Esophagus (tissue), 2 donors: Measurements from ENCODE around the gene GNA15. TPM values are rescaled to one million over a fixed set of nuclear protein-coding genes. Genes with fewer than 3 reads are reported as not detected.
"Not testable (repeated sequence)": the region's sequence is repeated elsewhere in the genome, so short reads cannot be mapped to it uniquely, and the experiment has no call there.

Experiments used
- H3K27ac ChIP-seq, 2 donors: one replicate each; pipeline ENCODE4 v1.5.1; 2013; ENCODE audit warnings: low read depth in 2 of 2, mild to moderate bottlenecking in 2 of 2, inconsistent platforms in 1 of 2, low read length in 1 of 2, moderate library complexity in 1 of 2
- H3K27me3 ChIP-seq, 2 donors: one replicate each; pipeline ENCODE4 v1.6.1; 2013; ENCODE audit warnings: low read length in 2 of 2, control low read depth in 1 of 2, mild to moderate bottlenecking in 1 of 2; ENCODE audit not compliant: insufficient read depth in 2 of 2, control insufficient read depth in 1 of 2
- H3K36me3 ChIP-seq, 2 donors: one replicate each; pipeline ENCODE4 v1.6.1; 2013; ENCODE audit warnings: low read length in 1 of 2; ENCODE audit not compliant: control insufficient read depth in 2 of 2, insufficient read depth in 2 of 2
- H3K4me1 ChIP-seq, 2 donors: one replicate each; pipeline ENCODE4 v1.6.1; 2013; ENCODE audit warnings: low read length in 1 of 2; ENCODE audit not compliant: control insufficient read depth in 2 of 2, insufficient read depth in 2 of 2
- H3K4me3 ChIP-seq, 2 donors: one replicate each; pipeline ENCODE4 v1.5.1; 2013; ENCODE audit warnings: low read length in 2 of 2, mild to moderate bottlenecking in 2 of 2, low read depth in 1 of 2, moderate library complexity in 1 of 2
- H3K9me3 ChIP-seq, 2 donors: one replicate each; pipeline ENCODE4 v1.6.1; 2013; ENCODE audit warnings: mild to moderate bottlenecking in 2 of 2, low read depth in 1 of 2, low read length in 1 of 2, moderate library complexity in 1 of 2; ENCODE audit not compliant: control insufficient read depth in 2 of 2, insufficient read depth in 1 of 2
- WGBS, 2 donors: extraction: QIAGEN DNeasy Blood & Tissue Kit; methylation state at CpG; one replicate each; pipeline ENCODE4 v1.1.7; 2013; 5-methylcytosine and 5-hydroxymethylcytosine counted together
- polyA plus RNA-seq, 2 donors: library from polyadenylated mRNA; stranded (reverse); fragments of 200-250 nt; gene quantifications; one replicate each; pipeline ENCODE4 v1.2.3, GENCODE V29; 2013
- donor health status: healthy with polysubstance abuse.
- donor health status: Bipolar disorder and iron deficiency.

GNA15 gene
- polyA plus RNA-seq, 2 donors, result 118 to 135 TPM

GRCh38 chr19:3153286-3154230, 17.7 kb downstream of the GNA15 start:
- H3K9me3 ChIP-seq, result peaks cover 0 to 5% of the 10 kb centered on the region in 2 donors

GRCh38 chr19:3154447-3154846, 18.6 kb downstream of the GNA15 start:
- peak overlapping the region in 1 of 2 donors; percentile 73 for H3K27ac ChIP-seq

More at GRCh38 chr19:3153286-3154230, 17.7 kb downstream of the GNA15 start:
- Histone ChIP-seq H3K36me3 (peaks cover 0 to 53% of the 10 kb centered on the region in 2 donors), H3K4me1 (peaks cover 2 to 9% of the 10 kb centered on the region in 2 donors), H3K27me3 (no peaks in the 10 kb centered on the region), H3K4me3 (no peak overlapping the region), H3K27ac (no peak overlapping the region)
- WGBS, 2 donors, result 92 to 95% methylated on average over 3 of the region's 3 CpGs

GRCh38 chr19:3154957-3155736, 19.3 kb downstream of the GNA15 start:
- Histone ChIP-seq H3K4me3 (no peak overlapping the region), H3K36me3 (peaks cover 0 to 39% of the 10 kb centered on the region in 2 donors), H3K27ac (peak overlapping the region; percentile 59 to 73), H3K9me3 (peaks cover 0 to 3% of the 10 kb centered on the region in 2 donors), H3K4me1 (peaks cover 2 to 9% of the 10 kb centered on the region in 2 donors), H3K27me3 (no peaks in the 10 kb centered on the region)
- 50 to 54% methylated on average over 21 of the region's 21 CpGs for WGBS, 2 donors

More at GRCh38 chr19:3154447-3154846, 18.6 kb downstream of the GNA15 start:
- not testable (repeated sequence) for H3K4me3 ChIP-seq, H3K27me3 ChIP-seq, H3K4me1 ChIP-seq, H3K9me3 ChIP-seq
- H3K36me3 ChIP-seq, result peaks cover 0 to 44% of the 10 kb centered on the region in 2 donors
- WGBS, 2 donors, result 84 to 89% methylated on average over 3 of the region's 3 CpGs

- Histone ChIP-seq H3K27me3 (no peaks in the 10 kb centered on the region), H3K36me3 (peaks cover 0 to 32% of the 10 kb centered on the region in 2 donors), H3K9me3 (peaks cover 0 to 3% of the 10 kb centered on the region in 2 donors), H3K4me1 (peaks cover 2 to 9% of the 10 kb centered on the region in 2 donors), H3K4me3 (no peak overlapping the region), H3K27ac (no peak overlapping the region)
- 77 to 85% methylated on average over 23 of the region's 23 CpGs for WGBS, 2 donors
These were observed 21.4 kb downstream of the GNA15 start for GRCh38 chr19:3157096-3157845.

GRCh38 chr19:3159565-3159964, 23.7 kb downstream of the GNA15 start:
- no peak overlapping the region for H3K4me3 ChIP-seq
- H3K36me3 ChIP-seq, result peaks cover 0 to 37% of the 10 kb centered on the region in 2 donors
- H3K9me3 ChIP-seq, result peaks cover 0 to 3% of the 10 kb centered on the region in 2 donors
- no peak overlapping the region for H3K27ac ChIP-seq
- WGBS, 2 donors, result 71 to 77% methylated on average over 8 of the region's 8 CpGs
- peaks cover 2 to 9% of the 10 kb centered on the region in 2 donors for H3K4me1 ChIP-seq
- no peaks in the 10 kb centered on the region for H3K27me3 ChIP-seq

- H3K27ac ChIP-seq, result no peak overlapping the region
- H3K27me3 ChIP-seq, result no peaks in the 10 kb centered on the region
- WGBS, 2 donors, result 69 to 81% methylated on average over 3 of the region's 3 CpGs
- H3K4me3 ChIP-seq, result no peak overlapping the region
- H3K36me3 ChIP-seq, result peaks cover 0 to 32% of the 10 kb centered on the region in 2 donors
- H3K4me1 ChIP-seq, result peaks cover 0 to 4% of the 10 kb centered on the region in 2 donors
- peaks cover 0 to 3% of the 10 kb centered on the region in 2 donors for H3K9me3 ChIP-seq
These were observed 24.4 kb downstream of the GNA15 start for GRCh38 chr19:3160219-3160618.

GRCh38 chr19:3161453-3161852, 25.6 kb downstream of the GNA15 start:
- Histone ChIP-seq H3K4me3 (no peak overlapping the region), H3K36me3 (peaks cover 0 to 25% of the 10 kb centered on the region in 2 donors), H3K4me1 (no peaks in the 10 kb centered on the region), H3K27ac (no peak overlapping the region), H3K27me3 (no peaks in the 10 kb centered on the region), H3K9me3 (no peaks in the 10 kb centered on the region)
- WGBS, 2 donors, result 89% methylated on average over 4 of the region's 4 CpGs

GRCh38 chr19:3162418-3163229, 26.8 kb downstream of the GNA15 start:
- WGBS, 2 donors, result 69 to 74% methylated on average over 37 to 38 of the region's 38 CpGs
- Histone ChIP-seq H3K36me3 (peaks cover 0 to 21% of the 10 kb centered on the region in 2 donors), H3K27ac (no peak overlapping the region)

More at GRCh38 chr19:3162418-3163229, 26.8 kb downstream of the GNA15 start:
- H3K27me3 ChIP-seq, result no peaks in the 10 kb centered on the region
- no peaks in the 10 kb centered on the region for H3K9me3 ChIP-seq
- no peaks in the 10 kb centered on the region for H3K4me1 ChIP-seq
- H3K4me3 ChIP-seq, result no peak overlapping the region
